Loucy (cell line): ENCODE data around the gene RHCG.

Source experiments
- CTCF ChIP-seq: fragments of 200-600 bp; sonication (generic); conservative IDR thresholded peaks from 2 replicates; pipeline ENCODE4 v1.5.1; 2014; ENCODE audit warnings: mild to moderate bottlenecking, antibody characterized with exemption, low read length
- EZH2phosphoT487 ChIP-seq: fragments of 200-600 bp; IDR thresholded peaks from 2 replicates; pipeline ENCODE4 v1.6.1; 2018; ENCODE audit warnings: antibody characterized with exemption, mild to moderate bottlenecking, moderate library complexity, borderline replicate concordance

GRCh38 chr15:89501646-89502045, 5.3 kb upstream of the RHCG start:
- no peak for TF ChIP-seq CTCF
- TF ChIP-seq EZH2phosphoT487: no peak
